Measurements from ENCODE around the gene HCK.

Gene HCK

GRCh38 chr20:32050324-32050841, 1.7 kb upstream of the HCK start:
- DNase-seq (ENCODE audit: extremely low read depth, low read depth) = no peak
- no peak for TF ChIP-seq CTCF (IDR thresholded peaks at IDR 0.05; ENCODE audit: low read depth, low read length, missing control alignments)
- no peak overlapping the region for H3K4me3 ChIP-seq (replicated peaks; ENCODE audit: low read depth, low read length)

- no peak overlapping the region for H3K4me3 ChIP-seq (replicated peaks; ENCODE audit: low read depth, low read length)
- no peak for TF ChIP-seq CTCF (IDR thresholded peaks at IDR 0.05; ENCODE audit: low read depth, low read length, missing control alignments)
- no peak for DNase-seq (ENCODE audit: extremely low read depth, low read depth)
Measured at GRCh38 chr20:32050851-32051556, 1.0 kb upstream of the HCK start.

GRCh38 chr20:32051720-32052089, 337 bp upstream of the HCK start:
- no peak for DNase-seq (ENCODE audit: extremely low read depth, low read depth)
- no peak for TF ChIP-seq CTCF (IDR thresholded peaks at IDR 0.05; ENCODE audit: low read depth, low read length, missing control alignments)
- no peak overlapping the region for H3K4me3 ChIP-seq (replicated peaks; ENCODE audit: low read depth, low read length)

- no peak for TF ChIP-seq CTCF (IDR thresholded peaks at IDR 0.05; ENCODE audit: low read depth, low read length, missing control alignments)
- no peak overlapping the region for H3K4me3 ChIP-seq (replicated peaks; ENCODE audit: low read depth, low read length)
- DNase-seq (ENCODE audit: extremely low read depth, low read depth) = no peak
Measured at GRCh38 chr20:32052778-32053362, 828 bp downstream of the HCK start.

GRCh38 chr20:32053648-32054047, 1.6 kb downstream of the HCK start:
- no peak overlapping the region for H3K4me3 ChIP-seq (replicated peaks; ENCODE audit: low read depth, low read length)
- no peak for TF ChIP-seq CTCF (IDR thresholded peaks at IDR 0.05; ENCODE audit: low read depth, low read length, missing control alignments)
- no peak for DNase-seq (ENCODE audit: extremely low read depth, low read depth)

- TF ChIP-seq CTCF (IDR thresholded peaks at IDR 0.05; ENCODE audit: low read depth, low read length, missing control alignments) = no peak
- no peak for DNase-seq (ENCODE audit: extremely low read depth, low read depth)
- no peak overlapping the region for H3K4me3 ChIP-seq (replicated peaks; ENCODE audit: low read depth, low read length)
Measured at GRCh38 chr20:32056708-32057483, 4.9 kb downstream of the HCK start.
